IPS DF 6.9 (cell line): ENCODE measurements around the gene TSSK6.

Experiments
- DNase-seq: peaks from one replicate; pipeline ENCODE4 v3.0.0-alpha.2; 2013; ENCODE audit warnings: low read depth, low spot score
- H3K27ac ChIP-seq: one replicate; pipeline ENCODE4 v1.5.1; 2013; ENCODE audit warnings: low read length, control low read depth
- H3K27me3 ChIP-seq: 2 replicates; pipeline ENCODE4 v1.6.1; 2013; ENCODE audit warnings: mild to moderate bottlenecking, low read length; ENCODE audit not compliant: control insufficient read depth, insufficient read depth
- H3K36me3 ChIP-seq: 2 replicates; pipeline ENCODE4 v1.6.1; 2013; ENCODE audit warnings: low read length; ENCODE audit not compliant: control insufficient read depth, insufficient read depth
- H3K4me1 ChIP-seq: 2 replicates; pipeline ENCODE4 v1.6.1; 2013; ENCODE audit warnings: low read length; ENCODE audit not compliant: control insufficient read depth, insufficient read depth
- H3K4me3 ChIP-seq: 2 replicates; pipeline ENCODE4 v1.5.1; 2013; ENCODE audit warnings: mild to moderate bottlenecking, low read length
- H3K9me3 ChIP-seq: 2 replicates; pipeline ENCODE4 v1.6.1; 2013; ENCODE audit warnings: low read length, inconsistent platforms; ENCODE audit not compliant: control insufficient read depth, insufficient read depth
- WGBS: extraction: QIAGEN DNeasy Blood & Tissue Kit; methylation state at CpG from one replicate; pipeline ENCODE4 v1.1.7; 2013; ENCODE audit warnings: mixed read lengths, missing lambda C conversion rate; ENCODE audit not compliant: insufficient read length, insufficient coverage; 5-methylcytosine and 5-hydroxymethylcytosine counted together

Gene TSSK6

DNA sequence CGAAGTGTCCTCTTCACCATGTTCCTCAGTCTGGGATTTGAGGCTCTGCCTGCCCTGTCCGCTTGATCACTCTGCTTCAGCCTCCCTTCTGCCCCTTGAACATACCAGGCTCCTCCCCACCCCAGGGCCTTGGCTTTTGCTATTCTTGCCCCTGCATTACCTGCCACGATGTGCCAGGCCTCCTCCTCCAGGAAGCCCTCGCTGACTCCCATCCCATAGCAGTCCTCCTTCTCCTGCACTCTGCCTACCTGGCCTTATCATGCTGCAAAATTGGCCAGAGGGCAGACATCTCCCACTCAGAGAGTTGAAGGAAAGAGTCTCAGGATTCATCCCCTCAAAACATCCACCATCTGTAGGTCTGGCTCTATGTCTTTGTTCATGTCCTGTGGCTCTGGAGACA, 15.5 kb upstream of the TSSK6 start:
- Histone ChIP-seq H3K4me1 (peaks cover 3% of the 10 kb centered on the region; the same call in 1 of the 2 replicates), H3K4me3 (no peak overlapping the region), H3K9me3 (no peaks in the 10 kb centered on the region), H3K27ac (no peak overlapping the region), H3K36me3 (peaks cover 9% of the 10 kb centered on the region), H3K27me3 (no peaks in the 10 kb centered on the region)
- no peak for DNase-seq
- no CpG with 5 or more reads among the region's 4 CpGs for WGBS

DNA sequence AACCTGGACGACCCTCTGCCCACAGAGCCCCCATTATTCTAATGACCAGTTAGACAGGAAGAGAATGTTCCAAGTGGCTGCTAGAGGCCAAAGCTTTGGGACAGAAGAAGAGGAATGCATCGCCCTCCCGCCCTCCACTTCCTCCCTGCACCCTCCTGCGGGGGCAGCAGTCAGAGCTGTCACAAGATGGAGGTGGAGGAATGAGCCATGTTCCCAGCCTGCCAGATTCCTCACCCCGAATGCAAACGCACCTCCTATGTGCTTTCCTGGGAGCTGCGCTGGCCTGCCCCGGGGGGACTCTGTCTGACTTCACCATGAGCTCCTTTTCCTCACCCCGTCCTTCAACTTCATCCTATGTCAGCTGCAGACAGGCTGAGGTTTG, 15.1 kb upstream of the TSSK6 start:
- Histone ChIP-seq H3K4me1 (peaks cover 3% of the 10 kb centered on the region; the same call in 1 of the 2 replicates), H3K36me3 (peaks cover 11% of the 10 kb centered on the region), H3K27ac (no peak overlapping the region), H3K4me3 (no peak overlapping the region), H3K27me3 (no peaks in the 10 kb centered on the region), H3K9me3 (no peaks in the 10 kb centered on the region)
- DNase-seq, result no peak
- no CpG with 5 or more reads among the region's 9 CpGs for WGBS

DNA sequence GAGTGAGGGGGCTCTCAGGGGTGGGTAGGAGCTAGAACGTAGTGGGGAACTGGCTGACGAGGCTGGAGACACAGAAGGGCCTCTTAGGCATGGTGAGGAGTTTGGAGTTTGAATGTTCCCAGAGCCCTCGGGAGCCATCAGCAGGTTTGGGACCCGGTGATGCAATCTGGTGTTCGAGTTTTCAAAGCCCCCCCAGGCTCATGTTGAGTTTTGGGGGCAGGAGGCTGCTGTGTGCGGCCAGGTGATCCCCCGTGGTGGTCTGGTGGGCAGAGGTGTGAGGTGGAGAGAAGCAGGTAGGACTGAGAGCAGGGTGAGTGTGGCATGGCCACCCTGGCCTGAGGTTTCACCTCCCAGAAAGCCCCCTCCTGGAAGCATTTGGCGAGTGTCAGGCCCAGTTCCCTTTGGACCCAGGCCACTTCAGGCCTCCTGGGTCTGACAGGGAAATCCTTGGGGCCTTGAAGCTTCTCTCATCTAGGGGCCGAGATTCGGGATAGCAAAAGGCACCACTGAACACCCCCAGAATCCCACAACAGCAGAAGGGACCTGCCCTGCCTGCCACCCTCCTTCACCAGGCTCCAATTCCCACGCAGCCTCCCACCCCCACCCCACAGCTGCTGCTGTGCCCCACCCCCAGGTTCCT, 14.6 kb upstream of the TSSK6 start:
- H3K27me3 ChIP-seq, result no peaks in the 10 kb centered on the region
- H3K27ac ChIP-seq, result no peak overlapping the region
- no peak overlapping the region for H3K4me3 ChIP-seq
- no peaks in the 10 kb centered on the region for H3K9me3 ChIP-seq
- DNase-seq, result no peak
- peaks cover 3% of the 10 kb centered on the region; the same call in 1 of the 2 replicates for H3K4me1 ChIP-seq
- WGBS, result no CpG with 5 or more reads among the region's 11 CpGs
- H3K36me3 ChIP-seq, result peaks cover 11% of the 10 kb centered on the region

DNA sequence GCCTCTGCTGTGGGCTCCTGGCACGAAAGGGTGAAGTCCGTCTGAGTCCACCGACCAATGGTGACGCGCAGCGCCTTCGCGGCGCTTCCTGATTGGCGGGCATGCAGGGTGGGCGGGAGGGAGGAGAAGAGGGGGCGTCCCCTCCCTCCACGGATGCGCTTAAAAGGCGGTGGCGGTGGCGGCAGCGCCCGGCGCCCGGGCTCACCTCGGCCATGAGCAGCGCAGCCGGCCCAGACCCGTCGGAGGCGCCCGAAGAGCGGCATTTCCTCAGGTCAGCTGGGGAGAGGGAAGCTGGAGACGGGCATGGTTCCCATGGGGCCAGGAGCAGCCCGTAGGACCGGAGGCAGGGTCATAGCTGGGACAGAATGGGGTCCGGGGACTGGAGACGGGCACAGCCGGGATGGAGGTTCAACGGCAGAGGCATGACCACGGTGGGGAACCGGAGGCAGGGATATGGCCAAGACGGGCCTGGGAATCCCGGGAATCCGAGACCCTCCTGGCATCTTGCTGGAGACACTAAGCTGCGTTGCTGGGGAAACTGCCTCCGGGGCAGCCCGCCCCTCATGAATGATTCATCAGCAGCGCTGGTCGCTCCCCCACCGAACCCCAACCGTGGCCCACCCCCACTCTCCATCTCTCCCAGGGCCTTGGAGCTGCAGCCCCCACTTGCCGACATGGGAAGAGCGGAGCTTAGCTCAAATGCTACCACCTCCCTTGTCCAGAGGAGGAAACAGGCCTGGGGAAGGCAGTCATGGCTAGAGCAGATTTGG, 13.6 kb upstream of the TSSK6 start, which contains the start of gene YJEFN3:
Gene YJEFN3, plus strand, starts transcription at position 191 of the 770 bp plus-strand sequence. Its CDS starts 22 bp downstream, at position 213.
- no peaks in the 10 kb centered on the region for H3K9me3 ChIP-seq
- no peak within 1 kb of the TSS for H3K4me3 ChIP-seq
- H3K36me3 ChIP-seq, result peaks cover 11% of the 10 kb centered on the region
- no peak for DNase-seq
- no CpG with 5 or more reads among the region's 50 CpGs for WGBS
- no peaks in the 10 kb centered on the region for H3K27me3 ChIP-seq
- no peak within 1 kb of the TSS for H3K27ac ChIP-seq
- peaks cover 4% of the 10 kb centered on the region; the same call in 1 of the 2 replicates for H3K4me1 ChIP-seq

DNA sequence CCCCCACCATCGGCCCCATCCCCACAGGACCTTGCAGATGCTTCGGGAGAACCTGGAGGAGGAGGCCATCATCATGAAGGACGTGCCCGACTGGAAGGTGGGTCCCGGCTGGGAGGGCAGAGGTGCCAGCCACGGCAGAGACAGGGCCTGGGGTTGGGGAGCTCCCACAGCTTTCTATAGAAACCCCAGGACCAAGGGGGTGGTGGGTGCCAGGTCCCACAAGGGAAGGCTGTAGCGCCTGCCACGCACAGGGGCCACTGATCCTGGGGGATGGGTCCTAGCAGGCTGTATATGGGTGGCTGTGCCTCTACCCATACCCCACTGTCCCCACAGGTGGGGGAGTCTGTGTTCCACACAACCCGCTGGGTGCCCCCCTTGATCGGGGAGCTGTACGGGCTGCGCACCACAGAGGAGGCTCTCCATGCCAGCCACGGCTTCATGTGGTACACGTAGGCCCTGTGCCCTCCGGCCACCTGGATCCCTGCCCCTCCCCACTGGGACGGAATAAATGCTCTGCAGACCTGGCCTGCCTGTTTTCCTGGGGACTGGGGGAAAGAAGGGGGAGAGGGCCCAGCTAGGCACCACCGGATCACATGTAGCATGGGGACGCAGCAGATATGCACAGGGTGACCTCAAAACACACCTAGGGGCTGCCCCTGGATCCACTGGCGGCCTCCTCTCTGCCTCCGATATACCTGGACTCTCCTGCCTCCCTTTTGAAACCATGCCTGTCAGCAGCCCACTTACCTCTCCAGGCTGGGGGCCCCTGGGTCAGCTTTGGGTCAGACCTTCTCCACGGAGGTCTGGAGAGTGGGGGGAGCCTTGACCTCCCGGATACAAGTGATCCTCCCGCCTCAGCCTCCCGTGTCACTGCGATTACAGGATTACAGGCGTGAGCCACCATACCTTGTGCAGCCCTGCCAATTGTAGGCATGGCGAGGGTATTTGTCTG, 12.6 kb upstream of the TSSK6 start:
- H3K36me3 ChIP-seq, result peaks cover 11% of the 10 kb centered on the region
- H3K9me3 ChIP-seq, result no peaks in the 10 kb centered on the region
- no peaks in the 10 kb centered on the region for H3K27me3 ChIP-seq
- peaks cover 4% of the 10 kb centered on the region; the same call in 1 of the 2 replicates for H3K4me1 ChIP-seq
- no peak for DNase-seq
- no peak overlapping the region for H3K4me3 ChIP-seq
- WGBS, result no CpG with 5 or more reads among the region's 27 CpGs
- no peak overlapping the region for H3K27ac ChIP-seq

DNA sequence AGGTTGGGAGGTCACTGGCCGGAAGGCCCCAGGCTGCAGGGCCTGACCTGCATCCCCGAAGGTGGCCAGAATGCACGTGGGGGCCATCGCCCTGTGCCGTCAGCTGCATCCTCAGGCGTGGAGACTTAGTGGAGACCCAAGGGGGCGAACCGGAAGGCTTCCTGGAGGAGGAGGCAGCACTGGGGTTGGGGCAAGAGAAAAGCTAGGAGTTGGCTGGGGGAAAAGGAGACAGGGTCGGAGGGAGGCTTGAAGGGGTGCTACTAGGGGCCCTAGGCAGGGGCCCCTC, 12.0 kb upstream of the TSSK6 start:
- H3K36me3 ChIP-seq, result peaks cover 11% of the 10 kb centered on the region
- no peaks in the 10 kb centered on the region for H3K9me3 ChIP-seq
- no peaks in the 10 kb centered on the region for H3K27me3 ChIP-seq
- no CpG with 5 or more reads among the region's 9 CpGs for WGBS
- H3K27ac ChIP-seq, result no peak overlapping the region
- no peak overlapping the region for H3K4me3 ChIP-seq
- DNase-seq, result no peak
- H3K4me1 ChIP-seq, result 0 out of 2 replicates have a peak, but pooled peaks cover 2% of the 10 kb centered on the region

DNA sequence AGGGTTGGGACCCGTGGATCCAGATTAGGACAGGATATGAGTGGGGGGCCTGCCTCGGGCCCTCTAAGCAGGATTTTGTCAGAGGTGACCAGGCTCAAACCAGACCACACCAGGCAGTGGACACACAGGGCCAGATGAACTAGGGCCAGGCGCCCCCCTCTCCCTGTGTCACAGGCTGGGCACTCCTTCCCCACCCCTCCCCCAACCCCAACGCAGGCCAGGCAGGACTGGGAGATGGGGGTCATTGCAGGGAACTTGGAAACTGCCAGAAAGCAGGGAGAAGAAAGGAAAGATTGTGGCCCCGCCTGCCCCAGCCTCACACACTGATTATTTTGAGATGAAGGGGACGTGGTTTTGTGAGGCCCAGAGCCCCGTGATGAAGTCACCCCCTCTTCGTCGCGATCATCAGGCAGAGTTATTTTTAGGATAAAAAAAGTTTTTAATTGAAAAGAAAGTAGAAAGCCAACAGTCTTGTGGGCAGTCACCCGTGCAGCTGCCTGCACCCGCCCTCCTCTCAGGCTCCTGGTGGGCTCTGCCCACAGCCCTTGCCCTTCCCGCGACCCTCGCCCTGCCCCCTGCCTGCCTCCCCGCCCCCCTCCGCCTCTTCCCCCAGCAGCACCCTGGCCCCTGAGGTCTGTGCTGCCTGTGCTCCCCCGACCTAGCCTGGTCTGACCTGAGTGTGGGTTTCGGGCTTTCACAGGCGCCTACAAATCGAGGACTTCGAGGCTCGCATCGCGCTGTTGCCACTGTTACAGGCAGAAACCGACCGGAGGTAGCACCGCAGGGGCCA, 11.4 kb upstream of the TSSK6 start:
- no CpG with 5 or more reads among the region's 28 CpGs for WGBS
- H3K4me1 ChIP-seq, result 0 out of 2 replicates have a peak, but pooled peaks cover 2% of the 10 kb centered on the region
- H3K9me3 ChIP-seq, result no peaks in the 10 kb centered on the region
- no peak overlapping the region for H3K27ac ChIP-seq
- H3K27me3 ChIP-seq, result no peaks in the 10 kb centered on the region
- DNase-seq, result no peak
- no peak overlapping the region for H3K4me3 ChIP-seq
- peaks cover 11% of the 10 kb centered on the region for H3K36me3 ChIP-seq

DNA sequence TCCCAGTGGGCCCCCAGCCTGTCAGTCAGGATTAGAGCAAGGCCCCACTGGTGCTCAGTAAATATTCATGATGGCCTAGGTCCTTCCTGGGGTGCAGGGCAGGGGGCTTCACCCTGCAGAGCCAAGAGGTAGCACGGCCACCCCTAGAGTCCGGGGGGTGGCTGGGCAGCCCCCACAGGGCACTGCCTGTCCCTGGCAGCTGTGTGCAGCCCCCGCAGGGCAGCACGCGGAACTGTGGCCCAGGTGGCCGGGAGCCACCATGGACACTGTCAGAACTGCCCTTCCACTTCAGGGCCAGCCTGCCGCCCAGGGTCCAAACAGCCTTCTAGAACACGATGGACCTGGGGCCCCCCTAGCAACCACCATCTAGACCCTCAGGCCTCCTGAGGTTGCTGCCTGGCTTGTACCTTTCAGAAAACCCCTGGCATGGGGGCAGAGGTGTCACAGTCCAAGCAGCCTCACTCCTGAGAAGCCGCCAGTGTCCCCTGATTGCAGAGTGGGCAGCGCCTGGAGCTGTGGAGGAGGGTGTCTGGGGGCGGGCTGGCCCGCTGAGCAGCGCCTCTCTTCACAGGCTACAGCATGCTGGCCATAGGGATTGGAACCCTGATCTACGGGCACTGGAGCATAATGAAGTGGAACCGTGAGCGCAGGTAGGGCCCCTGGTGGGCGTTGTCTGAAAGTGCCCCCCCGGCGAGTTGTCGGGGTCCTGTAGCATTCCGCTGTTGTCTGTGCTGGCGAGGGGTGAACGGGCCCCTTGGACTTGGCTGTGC, 10.4 kb upstream of the TSSK6 start:
- peaks cover 11% of the 10 kb centered on the region for H3K36me3 ChIP-seq
- WGBS, result no CpG with 5 or more reads among the region's 23 CpGs
- no peak for DNase-seq
- H3K9me3 ChIP-seq, result no peaks in the 10 kb centered on the region; the same call in 1 of the 2 replicates
- no peak overlapping the region for H3K27ac ChIP-seq
- no peak overlapping the region for H3K4me3 ChIP-seq
- 0 out of 2 replicates have a peak, but pooled peaks cover 2% of the 10 kb centered on the region for H3K4me1 ChIP-seq
- H3K27me3 ChIP-seq, result no peaks in the 10 kb centered on the region

DNA sequence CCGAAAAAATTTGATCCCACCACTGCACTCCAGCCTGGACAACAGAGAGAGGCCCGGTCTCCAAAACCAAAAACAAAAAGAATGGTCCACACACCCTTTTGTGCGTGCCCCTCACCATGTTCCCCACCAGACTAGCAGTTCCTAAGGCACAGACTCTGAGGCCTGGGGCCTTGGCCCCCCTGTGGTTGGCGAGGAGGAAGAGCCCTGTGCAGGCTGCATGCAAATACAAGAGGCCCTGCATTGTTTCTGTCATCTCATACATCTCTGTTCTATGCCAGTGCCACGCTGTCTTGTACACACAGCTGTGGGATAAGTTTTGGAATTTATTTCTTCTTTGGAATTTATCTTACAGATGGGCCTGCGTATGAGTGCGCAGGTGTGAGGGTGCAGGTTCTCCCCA, 8.7 kb upstream of the TSSK6 start:
- no peak overlapping the region for H3K27ac ChIP-seq
- no CpG with 5 or more reads among the region's 7 CpGs for WGBS
- peaks cover 16% of the 10 kb centered on the region for H3K36me3 ChIP-seq
- no peaks in the 10 kb centered on the region for H3K27me3 ChIP-seq
- no peaks in the 10 kb centered on the region; the same call in 1 of the 2 replicates for H3K9me3 ChIP-seq
- H3K4me1 ChIP-seq, result 0 out of 2 replicates have a peak, but pooled peaks cover 2% of the 10 kb centered on the region
- no peak for DNase-seq
- H3K4me3 ChIP-seq, result no peak overlapping the region
